GM19025 (cell line): ENCODE results near the gene ZNHIT3.
"Not testable (repeated sequence)": the region's sequence is repeated elsewhere in the genome, so short reads cannot be mapped to it uniquely, and the experiment has no call there.

ENCODE experiments used
- ATAC-seq: cut with Tn5 transposase; IDR thresholded peaks from one replicate; pipeline ENCODE4 v1.9.1; 2021; ENCODE audit warnings: mild to moderate bottlenecking, low read depth, moderate library complexity; ENCODE audit not compliant: unreplicated experiment

Gene ZNHIT3

DNA sequence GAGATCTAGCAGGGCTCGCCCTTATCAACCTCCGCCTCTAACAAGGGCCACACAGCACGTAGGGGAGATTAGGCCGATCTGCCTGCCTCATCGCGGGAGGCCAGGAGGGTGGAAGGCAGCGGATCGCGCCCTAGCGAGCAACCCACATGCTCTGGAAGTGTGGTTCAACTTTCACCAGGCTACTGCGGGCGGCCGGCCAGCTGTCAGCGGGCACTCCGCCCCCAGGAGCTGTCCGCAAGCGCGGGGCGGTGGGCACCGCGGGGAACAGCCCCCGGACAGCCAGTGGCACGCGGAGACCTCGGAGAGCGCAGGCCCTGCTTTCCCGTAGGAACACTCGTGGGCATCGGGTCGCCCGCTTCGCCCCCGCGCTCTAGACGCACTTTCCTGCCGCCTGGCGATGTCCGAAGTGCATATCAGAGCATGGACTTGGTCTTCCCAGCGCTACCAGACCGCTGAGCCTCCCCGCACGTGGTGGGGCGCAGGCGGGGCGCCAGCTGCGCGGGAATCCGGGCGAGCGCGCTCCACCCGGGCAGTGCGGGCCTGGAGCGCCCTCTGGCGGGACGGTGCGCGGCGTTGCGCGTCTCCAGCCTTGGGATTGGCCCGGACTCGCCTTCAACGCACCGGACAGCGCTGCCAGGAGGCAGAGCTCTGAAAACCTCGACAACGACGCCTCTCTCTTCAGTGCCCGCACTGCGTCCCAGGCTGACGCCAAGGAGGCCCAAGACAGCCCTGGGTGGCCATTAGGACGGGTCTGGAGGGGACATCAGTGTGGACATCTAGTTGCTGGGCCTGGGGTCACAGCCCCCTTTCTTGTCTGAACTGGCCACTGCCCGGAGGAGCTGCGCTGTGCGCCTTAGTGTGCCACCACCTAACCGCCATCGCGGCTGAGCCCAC is 3.6 kb upstream of the ZNHIT3 start:
- ATAC-seq, result no peak

DNA sequence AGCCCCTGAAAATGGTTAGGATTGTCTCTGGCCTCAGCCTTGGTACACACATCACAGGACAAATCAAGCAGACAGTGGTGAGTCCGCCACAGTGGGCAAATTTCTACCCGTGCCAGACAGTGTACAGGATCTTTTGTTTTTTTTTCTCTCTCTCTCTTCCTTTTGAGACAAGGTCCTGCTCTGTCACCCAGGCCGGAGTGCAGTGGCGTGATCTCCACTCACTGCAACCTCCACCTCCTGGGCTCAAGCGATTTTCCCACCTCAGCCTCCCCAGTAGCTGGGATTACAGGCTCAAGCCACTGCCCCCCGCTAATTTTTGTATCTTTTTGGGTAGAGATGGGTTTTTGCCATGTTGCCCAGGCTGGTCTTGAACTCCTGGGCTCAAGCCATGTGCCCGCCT is 2.5 kb upstream of the ZNHIT3 start:
- not testable (repeated sequence) for ATAC-seq

DNA sequence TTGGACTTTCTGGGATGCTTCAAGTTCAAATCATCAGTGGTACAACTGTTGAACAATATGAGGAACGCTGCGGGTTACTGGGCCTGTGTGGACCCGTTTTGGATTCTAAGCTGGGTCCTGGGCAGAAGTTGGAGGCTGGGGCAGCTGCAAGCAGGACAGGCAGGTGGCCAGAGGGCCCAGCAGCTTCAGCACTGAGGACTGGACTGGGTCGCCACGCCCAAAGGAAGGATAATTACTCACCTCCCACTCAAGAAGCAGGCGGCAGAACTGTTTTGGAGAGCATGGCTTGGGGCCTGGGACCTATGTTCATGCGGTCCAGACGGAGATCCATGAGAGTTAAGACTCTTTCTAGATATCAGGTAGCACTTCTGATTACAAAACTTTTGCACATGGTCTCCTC is 1.5 kb upstream of the ZNHIT3 start:
- no peak for ATAC-seq

DNA sequence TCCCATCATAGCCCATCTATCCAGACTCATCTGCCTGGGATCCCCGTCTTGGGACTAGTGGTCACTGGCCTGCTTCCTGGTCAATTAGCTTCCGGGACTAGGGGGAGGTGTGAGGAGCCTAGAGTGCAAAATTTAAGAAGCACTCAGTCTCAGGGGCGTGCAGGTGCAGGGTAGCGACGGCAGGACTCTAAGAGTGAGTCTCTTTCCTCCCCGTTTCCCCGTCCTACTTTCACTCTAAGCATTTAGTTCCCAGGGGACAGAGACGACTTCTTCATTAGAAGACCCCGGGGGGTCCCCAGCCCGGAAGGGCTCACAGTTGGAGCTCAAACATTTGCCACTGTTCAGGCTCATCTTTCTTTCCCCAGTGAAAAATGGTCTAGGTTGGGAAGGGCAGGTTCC is 677 bp upstream of the ZNHIT3 start:
- no peak for ATAC-seq

DNA sequence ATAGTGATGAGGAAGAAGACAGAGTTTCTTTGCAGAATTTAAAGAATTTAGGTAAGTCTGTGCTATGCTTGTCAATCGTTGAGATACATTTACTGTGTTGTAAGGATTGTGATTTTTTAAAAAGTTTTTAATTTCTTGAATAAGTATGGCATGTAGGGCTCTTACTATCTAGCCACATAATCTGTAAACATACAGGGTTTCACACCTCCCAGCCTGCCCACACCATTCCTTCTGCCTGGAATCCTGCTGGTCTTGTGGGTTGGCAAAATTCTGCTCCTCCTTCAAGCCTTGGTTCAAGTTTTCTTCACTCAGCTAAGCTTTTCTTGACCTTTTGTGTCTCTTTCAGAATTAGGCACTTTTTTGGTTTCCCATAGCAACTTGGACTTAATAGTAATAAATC is 7.5 kb downstream of the ZNHIT3 start:
- ATAC-seq, result no peak

DNA sequence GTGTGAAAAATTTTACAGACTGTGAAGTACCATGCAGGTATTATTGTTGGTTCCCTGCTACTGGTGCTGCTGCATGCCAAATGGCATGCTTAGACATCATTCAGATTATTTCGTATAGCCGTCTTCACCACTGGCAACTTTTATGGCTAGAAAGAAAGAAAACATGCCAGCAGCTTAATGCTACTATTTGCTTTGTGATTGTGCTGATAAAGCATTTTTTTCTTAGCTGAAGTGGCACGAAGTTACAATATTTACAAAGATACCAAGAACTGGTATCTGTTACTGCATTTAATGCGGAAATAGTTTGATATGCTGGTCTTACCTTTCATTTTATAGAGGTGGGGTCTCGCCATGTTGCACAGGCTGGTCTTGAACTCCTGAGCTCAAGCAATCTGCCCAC is 8.2 kb downstream of the ZNHIT3 start:
- no peak for ATAC-seq

DNA sequence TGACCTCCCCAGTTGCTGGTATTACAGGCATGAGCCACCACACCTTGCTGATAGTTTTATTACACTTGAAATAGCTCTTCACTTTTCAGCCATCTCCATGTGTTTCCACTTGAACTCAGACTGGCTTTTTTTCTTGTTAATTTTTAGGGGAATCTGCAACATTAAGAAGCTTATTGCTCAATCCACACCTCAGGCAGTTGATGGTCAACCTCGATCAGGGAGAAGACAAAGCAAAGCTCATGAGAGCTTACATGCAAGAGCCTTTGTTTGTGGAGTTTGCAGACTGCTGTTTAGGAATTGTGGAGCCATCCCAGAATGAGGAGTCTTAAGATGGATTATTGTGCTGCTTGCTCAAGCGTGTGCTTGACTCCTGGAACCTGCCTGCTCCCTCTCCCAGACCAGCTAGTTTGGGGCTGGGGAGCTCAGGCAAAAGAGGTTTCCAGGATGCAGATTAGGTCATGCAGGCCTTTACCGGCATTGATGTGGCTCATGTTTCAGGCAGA is 8.6 kb downstream of the ZNHIT3 start:
- no peak for ATAC-seq

DNA sequence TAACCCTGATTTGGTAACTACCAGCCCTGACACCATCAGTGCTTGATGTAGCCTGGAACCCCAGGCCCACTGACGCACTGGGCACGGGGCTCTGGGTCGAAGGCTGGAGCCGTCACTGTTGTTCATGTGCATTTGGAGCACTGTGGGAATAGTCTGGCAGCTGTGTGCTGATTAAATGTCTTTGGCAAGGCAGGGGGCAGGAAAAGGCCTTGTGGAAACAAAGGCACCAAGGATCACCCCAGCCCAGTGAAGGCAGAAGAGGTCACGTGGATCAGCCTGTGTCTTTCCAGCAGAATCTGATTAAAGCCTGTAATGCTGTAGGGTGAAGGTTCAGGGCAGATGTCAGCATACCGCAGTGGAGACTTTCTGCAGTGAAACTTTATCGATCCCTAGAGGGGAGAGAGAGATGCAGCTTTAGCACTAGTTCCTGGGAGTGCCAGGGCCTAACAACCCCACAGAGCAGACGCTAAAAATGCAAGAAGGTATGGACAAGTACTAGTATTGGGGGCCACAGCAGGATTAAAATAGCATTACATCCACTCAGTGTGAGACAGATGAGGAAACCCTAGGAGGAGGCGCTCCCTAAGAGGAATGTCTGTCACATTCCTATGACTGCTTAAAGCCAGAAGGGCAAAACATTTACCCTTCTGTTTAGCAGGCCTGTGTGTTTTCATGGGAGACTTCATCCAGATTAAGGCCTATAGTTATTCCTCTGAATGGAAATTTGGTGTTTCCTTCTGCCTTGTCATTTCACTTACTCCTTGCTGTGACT is 9.7 kb downstream of the ZNHIT3 start:
- ATAC-seq, result no peak

DNA sequence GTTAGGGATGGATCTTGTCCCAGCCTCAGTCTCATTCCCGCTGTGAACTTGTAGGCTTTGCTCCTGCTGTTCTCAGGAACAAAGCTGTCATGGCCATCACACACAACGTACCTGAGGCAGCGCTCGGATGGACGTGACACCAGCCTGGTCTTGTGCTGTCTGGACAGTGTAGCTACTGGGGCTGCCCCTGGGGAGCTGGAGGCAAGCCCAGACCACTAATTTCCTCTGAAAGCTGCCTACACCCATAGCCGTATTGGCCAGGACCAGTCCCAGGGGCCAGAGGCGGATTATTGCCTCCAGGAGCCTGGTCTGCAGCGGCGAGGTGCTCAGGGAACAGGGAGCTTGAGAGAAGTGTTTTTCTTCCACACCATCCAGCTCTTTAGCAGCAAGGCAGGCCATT is 11.7 kb downstream of the ZNHIT3 start:
- no peak for ATAC-seq

DNA sequence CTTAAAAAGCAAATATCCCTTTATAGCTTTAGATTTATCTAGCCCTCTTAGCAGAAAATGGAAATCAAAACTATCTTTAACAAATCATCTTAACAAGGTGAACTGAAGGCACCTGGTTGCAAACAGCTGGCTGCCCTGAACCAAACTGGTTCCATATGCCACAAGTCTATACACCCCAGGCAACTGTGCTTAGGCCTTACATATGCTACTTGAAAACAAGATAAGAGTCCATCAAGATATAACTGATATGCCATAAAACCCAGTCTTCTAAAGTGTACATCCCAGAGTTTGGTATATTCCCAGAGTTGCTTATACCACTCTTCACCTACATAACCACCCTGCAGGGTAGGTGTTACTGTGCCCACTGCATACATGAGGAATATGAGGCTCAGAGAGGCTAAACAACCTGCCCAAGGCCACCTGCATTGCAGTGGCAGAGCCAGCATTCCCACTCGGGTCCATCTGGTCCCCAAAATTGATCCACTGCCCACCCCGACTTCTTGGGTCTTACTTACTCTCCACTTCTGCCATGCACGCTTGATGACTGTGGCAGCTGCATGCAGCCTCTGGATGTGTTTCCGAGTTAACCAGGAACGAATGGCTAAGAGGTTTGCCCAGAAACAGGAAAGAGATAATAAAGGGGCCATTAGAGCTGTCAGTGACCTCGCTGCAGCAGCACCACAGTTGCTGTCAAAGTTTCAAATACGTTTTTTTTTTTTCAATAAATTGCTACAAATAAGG is 12.2 kb downstream of the ZNHIT3 start:
- no peak for ATAC-seq

DNA sequence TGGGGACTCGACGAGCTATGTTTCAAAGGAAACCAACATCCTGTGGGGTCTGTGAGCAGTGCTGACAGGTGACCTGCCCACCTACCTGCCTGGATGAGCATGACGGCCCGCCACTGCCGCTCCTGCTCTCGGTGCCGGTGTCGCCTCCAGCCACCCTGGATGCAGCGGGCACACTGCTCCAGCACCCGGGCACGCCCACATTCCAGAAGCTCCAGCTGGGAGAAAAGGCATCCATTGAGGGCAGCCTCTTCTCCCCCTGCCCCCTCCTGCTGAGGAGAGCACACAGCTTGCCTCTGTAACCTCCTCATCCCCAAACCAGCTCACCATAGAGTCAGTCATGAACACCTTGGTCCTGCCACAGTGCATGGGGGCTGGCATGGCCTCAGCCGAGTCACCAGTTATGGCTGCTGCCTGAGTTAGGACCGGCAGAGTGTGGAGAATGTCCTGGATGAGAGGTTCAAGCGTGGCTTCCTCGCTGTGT is 14.3 kb downstream of the ZNHIT3 start:
- ATAC-seq, result no peak

DNA sequence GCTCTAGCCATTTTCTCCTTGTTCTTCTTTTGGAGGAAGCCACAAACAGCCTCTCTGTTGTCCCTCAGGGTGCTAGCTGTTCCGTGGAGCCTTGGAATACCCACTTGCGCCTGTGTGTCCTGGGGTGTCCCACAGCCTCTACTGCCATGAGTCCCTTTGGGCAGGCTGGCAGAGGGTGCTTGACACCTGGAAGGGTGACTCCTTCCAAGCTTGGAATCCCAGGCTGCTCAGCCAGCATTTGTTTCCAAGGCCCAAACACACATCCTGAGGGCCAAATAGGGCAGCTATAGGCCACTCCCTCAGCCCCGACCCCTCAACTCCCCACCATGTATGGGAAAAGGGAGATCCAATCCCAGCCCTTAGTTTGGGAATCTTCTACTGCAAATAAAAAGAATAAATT is 14.9 kb downstream of the ZNHIT3 start:
- ATAC-seq, result no peak

DNA sequence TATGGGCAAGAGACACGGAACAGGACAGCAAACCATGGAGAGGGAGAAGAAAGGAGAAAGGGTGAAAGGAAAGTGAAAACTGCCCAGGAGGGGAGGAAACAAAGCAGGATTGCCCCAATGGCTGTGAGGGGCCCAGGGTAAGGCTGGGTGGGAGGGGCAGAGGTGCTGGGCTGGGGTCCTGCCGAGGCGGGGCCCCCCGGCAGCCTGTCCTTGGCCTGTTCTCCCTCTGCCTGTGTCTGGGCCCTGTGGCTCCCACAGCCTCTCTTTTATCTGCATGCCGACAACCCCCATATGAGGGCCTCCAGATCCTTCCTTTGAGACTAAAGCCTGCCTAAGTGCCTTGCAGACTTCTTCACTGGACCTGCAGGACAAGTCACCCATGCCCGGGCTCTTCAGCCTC is 15.5 kb downstream of the ZNHIT3 start:
- ATAC-seq, result no peak

DNA sequence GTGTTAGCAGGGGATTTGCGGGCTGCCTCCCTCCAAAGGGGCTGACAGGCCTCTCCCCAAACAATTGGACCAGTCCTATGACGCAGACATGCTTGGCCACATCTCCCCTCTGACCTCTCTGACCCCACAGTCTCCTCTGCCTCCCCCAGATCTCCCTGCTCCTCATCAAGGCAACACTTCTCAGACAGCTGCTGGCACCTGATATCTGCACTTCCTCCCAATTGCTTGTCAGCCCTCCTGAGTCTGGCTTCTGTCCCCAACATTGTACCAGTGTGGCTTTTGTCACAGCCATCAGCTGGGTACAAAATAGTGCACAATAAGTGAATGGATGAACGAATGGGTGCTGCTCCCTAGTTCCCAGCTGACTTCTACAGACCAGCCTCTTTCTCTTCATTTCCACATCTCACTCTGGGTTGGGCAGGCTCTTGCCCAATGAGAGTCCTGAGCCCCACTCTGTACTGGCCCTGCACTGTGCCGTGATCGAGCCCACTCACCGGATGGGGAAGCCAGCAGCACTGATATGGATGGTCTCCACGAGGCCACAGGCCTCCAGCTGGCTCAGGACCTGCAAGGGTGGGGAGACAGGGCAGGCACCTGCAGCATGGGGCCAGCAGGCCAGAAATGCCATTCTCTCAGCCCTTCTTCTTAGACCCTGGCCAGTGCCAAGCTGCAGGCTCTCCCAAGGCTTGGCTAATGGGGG is 17.1 kb downstream of the ZNHIT3 start:
- no peak for ATAC-seq

DNA sequence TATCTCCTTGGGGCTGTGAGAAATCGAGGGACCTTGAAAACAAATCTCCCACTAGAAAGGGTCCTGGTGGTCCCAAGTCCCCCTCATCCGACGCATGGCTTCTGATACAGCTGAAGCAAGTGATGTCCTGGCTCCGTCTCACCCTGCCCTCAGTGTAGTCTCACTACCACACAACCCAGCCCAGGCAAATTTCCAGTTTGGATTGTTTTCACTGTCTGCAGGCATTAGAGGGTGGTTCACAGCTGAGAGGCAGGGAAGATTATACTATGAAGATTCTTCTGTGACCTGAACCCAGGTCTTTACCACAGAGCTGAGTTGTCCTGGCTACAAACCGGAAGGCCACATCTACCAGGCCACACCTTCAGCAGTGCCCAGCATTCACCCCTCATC is 17.7 kb downstream of the ZNHIT3 start:
- ATAC-seq, result no peak

DNA sequence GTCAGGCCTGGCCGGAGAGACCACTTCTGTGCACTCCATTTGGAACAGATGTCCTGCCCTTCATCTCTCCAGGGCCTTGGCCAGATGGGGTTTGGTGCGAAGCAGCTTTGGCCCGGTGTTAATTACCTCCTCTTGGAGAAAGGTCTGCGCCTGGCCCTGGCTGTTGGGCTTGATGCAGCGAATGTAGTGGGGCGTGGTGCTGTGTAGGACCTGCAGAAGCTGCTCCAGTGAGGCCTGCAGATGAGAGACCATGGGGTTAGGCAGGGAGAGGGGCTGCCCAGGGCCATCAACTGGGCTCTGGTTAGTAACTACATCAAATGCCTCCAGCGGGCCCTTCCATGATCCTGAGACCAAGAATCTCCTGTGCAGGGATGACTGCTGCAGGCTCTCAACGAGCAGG is 18.7 kb downstream of the ZNHIT3 start:
- no peak for ATAC-seq

DNA sequence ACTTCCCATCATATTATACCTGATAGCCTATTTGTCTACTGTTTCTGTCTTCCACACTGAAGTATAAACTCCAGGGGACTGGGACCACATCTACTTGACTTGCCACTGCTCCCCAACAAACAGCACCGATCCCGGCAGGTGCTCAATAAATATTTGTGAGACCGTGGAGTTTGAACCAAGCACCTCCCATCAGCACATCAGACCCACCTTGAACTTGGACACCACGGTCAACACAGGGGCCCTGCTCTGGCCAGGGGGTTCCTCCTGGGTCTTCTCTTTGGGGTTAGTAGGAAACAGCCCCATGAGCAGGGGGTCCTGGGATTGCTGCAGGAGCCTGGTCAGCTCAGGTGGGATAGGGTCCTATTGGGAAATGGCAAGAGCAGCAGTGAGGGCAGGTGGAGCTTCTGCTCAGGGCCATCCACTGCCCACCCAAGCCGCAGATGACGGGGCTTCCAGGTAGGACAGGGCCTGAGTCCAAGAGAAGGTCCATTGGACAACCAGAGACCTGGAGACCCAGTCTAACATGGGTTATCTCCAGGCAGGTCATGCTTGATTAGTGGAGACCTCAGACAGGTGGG is 19.9 kb downstream of the ZNHIT3 start:
- ATAC-seq, result no peak

DNA sequence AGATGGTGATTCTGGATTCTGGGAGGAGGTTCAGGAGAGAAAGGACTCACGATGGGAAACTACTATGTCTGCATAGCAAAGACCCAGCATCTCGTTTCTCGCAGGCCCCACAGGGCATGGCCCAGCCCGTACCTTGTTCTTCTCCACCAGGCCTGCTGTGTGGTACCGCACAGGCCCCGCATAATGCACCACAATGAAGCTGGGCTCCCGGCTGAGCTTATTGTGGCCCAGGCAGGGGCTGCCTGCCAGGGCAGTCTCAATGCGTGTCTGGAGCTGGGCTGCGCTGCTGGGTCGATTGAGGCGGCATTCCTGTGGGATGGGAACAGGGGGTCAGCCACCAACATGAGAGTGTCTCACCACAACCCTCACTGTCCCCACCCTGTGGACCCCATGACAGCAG is 20.4 kb downstream of the ZNHIT3 start:
- no peak for ATAC-seq

DNA sequence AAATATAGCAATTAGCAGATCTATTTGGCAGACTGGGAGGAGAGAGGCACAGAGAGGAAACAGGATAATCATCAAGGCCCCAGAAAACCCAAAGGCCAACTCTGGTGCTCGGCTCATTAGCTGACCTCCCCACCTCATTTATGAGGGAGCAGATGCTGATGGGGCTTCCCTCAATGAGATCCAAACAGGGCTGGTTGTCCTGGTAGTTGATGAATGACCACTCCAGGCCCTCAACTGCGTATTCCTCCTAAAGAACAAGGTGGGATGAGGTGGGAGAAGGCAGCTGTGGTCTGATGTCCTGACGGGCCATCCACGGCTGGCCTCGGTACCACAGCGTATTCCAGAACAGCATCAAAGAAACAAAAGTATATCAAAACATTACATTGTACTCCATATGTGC is 20.8 kb downstream of the ZNHIT3 start:
- no peak for ATAC-seq

DNA sequence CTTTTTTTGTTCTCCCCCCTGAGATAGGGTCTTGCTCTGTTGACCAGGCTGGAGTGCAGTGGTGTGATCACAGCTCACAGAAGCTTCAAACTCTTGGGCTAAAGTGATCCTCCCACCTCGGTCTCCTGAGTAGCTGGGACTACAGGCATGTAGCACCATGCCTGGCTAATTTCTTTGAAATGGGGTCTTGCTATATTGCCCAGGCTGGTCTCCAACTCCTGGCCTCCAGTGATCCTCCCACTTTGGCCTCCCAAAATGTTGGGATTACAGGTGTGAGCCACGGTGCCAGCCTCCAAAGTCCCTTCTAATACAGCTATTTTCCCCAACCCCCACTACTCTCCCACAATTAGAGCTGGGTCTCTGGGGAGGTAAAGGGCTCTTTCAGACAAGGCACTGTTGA is 22.0 kb downstream of the ZNHIT3 start:
- ATAC-seq, result not testable (repeated sequence)
